Left kidney (tissue), 2 donors: ENCODE measurements around the gene ACSL3. TPM values are rescaled to one million over a fixed set of nuclear protein-coding genes. Genes with fewer than 3 reads are reported as not detected.

Source experiments
- DNase-seq: peaks from one replicate; pipeline ENCODE4 v3.0.0-alpha.2; 2013
- polyA plus RNA-seq: library from polyadenylated mRNA; unstranded; fragments of 120-200 nt; gene quantifications from one replicate; pipeline ENCODE4 v1.2.1, GENCODE V29; 2013; ENCODE audit not compliant: insufficient read length

The ACSL3 gene
- polyA plus RNA-seq, 1 donor = 70.5 TPM

DNA sequence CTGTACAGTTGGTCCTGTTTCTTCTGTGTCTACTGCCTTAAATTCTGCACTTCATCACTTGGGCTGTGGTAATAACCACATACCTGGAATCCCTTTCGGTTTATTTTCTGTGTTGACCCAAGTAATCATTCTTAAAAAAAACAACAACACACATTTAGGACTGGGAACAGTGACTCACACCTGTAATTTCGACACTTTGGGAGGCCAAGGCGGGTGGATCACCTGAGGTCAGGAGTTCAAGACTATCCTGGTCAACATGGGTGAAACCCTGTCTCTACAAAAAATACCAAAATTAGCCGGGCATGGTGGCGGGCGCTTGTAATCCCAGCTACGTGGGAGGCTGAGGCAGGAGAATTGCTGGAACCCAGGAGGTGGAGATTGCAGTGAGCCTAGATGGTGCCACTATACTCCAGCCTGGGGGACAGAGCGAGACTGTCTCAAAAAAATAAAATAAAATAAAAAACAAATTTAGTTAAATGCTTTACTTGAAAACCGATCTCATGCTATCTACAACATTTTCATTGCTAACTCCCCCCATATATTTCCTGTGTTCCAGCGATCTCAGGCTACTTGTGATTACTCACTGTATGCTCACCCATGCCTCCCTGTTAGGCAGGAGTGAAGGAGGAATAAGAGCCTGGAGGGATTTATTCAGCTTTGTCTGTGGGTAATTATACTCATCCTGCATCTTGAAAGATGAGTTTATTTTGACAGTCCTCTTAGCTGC is 18.2 kb downstream of the ACSL3 start:
- DNase-seq = no peak

DNA sequence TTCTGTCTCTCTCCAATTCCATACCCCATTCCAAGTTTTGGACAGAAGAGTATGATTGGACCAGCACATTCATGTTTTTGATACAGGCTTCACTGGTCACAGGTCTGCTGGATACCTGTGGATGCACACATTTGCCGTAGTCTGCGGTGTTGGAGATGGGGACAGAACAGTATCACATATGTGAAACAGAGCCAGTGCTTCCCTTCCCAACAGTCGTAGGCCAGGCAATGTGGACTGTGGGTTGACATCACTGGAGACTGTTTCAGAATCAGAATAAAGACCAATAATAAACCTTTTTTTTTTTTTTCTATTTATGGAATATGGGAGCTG is 18.7 kb downstream of the ACSL3 start:
- DNase-seq = no peak

DNA sequence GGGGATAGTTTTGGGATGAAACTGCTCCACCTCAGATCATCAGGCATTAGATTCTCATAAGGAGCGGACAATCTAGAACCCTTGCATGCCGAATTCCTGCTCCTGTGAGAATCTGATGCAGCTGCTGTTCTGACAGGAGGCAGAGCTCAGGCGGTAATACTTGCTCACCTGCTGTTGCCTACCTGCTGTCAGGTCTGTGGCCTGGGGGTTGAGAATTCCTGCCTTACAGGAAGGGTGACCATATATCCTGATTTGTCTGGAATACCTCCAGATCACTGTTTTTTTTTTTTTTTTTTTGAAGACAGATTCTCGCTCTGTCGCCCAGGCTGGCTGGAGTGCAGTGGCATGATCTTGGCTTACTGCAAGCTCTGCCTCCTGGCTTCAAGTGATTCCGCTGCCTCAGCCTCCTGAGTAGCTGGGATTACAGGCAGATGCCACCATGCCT is 21.7 kb downstream of the ACSL3 start:
- no peak for DNase-seq

DNA sequence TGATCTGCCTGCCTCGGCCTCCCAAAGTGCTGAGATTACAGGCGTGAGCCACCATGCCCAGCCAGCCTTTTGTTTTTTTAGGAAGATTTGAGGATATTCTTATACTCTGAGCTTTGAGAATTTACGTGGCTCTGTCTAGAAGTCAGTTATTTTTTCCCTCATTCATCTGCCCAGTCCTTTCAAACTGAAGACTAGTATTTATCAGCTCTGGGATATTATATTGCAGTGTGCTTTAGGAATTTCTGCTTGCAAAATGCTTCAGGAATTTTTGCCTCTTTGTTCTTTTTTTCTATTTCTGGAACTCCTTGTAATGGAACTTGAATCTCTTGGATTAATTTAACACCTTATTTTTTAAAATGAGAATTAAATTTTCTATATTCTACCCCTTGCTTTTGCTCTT is 22.6 kb downstream of the ACSL3 start:
- no peak for DNase-seq

DNA sequence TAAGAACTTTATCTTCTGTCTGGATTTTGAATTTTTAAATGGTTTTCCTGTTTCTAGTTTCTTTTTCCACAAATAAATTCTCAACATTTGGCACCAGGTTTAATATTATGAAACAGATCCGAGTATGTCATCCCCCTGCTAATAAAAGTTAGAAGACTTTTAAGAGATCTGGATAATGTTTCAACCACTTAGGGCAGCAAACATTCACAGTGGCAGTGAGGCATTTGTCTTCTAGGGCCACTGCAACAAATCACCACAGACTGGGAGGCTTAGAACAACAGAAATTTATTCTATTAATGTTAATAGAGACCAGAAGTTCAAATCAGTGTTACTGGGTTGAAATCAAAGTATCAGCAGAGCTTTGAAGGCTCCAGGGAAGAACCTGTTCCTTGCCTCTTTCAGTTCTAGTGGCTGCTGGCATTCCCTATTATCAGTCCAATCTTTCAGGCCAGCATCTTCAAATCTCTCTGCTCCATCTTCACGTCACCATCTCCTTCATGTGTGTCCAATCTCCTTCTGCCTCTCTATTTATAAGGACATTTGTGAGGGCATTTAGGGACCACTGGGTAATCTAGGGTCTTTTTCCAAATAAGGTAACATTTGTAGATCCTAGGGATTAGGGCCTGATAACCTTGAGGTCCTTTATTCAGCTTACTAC is 23.4 kb downstream of the ACSL3 start:
- DNase-seq = peak; percentile 19

DNA sequence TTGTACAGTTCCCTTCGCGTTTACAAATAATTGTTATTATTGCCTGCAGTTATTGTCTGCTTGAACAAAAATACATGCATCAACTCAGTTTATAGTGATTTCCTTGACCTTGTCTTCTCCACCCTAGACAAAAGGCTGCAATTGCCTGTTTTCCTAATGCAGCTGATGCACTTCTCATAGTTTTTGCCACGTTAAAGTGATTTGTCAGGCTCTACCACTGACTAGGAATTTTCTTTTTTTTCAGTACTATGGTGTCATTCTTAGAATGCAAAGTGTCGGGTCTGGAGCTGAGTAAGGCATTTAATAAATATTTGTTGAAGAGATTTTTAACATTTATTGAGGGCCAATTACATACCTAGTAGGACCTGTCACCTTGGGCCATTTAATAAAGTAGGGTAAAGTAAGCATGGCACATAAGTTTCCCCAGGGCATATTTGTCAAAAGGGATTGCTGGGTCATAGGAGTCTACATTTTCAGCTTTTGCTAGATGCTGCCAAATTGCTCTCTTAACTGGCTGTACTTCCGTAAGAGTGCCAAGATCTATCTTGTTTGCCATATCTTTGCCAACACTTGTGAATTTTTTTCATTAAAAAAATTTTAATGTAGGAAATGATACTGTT is 24.1 kb downstream of the ACSL3 start:
- no peak for DNase-seq

DNA sequence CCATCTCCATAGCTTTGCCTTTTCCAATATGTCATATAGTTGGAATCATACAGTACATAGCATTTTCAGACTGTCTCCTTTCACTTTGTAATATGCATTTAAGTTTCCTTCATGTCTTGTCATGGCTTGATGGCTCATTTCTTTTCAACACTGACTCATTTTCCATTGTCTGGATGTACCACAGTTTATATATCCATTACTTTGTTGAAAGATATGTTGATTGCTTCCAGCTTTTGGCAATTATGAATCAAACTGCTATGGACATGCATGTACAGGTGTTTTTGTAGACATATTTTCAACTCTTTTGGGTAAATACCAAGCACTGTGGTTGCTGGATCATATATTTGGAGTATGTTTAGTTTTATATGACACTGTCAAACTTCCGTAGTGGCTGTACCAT is 26.3 kb downstream of the ACSL3 start:
- DNase-seq = no peak

DNA sequence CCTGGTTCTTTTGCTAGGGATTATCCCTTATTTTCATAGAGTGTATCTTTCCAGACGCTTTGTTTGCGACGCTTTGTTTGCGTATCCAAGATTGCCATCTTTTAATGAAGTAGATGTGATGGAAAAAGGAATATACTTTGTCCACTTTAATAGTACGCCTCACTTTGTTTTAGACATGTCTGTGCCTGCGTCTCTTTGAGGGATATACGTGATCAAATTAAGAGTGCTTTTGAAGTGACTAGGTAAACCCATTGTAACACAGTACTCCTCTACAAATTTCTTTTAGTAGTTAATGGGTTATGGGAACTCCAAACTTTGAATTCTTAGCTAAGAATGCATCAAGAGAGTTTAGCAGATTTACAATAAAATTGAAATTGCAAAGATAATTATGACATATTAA is 27.9 kb downstream of the ACSL3 start:
- no peak for DNase-seq

DNA sequence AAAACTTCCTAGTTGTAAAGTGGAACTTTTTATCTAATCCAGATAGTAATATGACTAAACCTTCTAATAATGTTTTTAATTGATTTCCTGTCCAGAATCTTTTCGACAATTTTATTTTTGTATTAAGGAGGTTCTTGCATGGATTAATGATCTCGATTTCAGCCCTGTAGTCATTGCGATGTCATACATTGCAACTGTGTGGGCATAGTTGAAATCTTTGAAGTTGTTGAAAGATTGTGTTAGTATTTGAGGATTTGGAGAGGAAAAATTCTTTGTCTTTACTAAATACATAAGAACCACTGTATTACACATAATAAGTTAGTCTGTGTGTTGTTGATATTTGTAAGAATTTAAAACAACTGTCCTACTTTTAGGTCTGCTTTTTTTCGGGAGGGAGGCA is 31.1 kb downstream of the ACSL3 start:
- no peak for DNase-seq

DNA sequence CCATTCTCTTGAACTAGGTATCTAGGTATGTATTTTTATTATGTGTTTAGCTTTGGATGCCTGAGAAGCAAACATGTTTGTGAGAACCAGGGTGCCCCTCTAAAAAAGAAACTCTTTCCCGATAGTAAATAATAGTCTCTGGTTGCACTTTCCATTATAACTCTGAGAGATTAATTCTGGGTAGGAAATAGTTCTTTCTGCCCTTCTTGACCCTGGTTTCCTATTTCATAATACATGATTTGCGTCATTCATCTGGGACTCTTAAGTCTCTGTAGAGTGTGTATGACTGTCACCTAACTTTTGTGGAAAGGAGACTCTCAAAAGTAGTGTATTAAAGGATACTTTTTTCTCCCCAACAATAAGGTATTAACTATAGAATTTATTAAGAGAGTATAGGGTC is 31.5 kb downstream of the ACSL3 start:
- no peak for DNase-seq

DNA sequence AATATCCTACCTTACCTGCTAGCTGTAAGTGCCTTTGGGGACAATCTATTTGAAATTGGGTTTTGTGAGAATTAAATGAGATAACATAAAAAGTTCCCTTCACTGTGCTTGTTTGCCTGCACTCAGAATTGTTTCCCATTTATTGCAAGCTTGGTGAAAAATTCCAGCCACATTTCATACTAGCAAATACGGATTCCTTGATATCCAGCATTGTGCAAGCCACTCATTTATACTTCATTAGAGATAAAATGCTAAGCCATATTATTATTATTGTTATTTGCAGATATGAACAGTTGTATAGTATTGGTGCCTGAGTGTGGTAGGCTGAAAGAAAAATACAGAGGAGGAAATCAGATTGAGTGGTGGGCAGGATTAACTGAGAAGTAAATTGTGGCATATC is 31.9 kb downstream of the ACSL3 start:
- DNase-seq = no peak

DNA sequence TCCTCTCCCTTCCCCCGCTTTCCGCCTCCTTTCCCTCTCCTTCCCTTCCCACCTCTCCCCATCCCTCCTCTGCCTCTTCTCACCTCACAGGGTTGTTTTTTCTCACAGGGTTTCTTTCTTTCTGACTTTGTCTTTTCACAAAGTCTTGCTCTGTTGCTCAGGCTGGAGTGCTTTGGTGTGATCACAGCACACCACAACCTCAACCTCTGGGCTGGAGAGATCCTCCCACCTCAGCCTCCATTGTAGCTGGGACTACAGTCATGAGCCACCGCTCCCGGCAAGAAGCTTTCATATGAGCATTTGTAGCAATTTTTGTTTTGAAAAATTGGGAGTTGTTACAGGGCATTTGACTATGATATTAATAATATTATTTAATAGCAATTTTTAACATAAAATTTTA is 32.9 kb downstream of the ACSL3 start:
- no peak for DNase-seq

DNA sequence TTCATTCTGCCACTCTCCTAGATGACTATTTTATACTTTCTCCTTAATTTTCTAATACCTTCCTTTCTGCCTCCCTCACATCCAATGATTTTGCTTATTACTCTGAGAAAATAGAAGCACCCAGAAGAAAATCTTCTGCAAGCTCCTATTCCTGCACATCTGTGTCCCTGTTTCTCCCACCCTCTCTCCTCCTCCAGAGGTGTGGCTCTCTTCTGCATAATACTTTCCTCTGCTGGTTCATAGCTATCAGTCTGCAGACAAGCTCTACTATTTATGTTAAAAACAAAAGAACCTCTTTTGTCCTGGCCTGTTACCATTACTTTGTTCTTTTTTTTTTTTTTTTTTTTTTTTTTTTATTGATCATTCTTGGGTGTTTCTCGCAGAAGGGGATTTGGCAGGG is 34.3 kb downstream of the ACSL3 start:
- DNase-seq = no peak

DNA sequence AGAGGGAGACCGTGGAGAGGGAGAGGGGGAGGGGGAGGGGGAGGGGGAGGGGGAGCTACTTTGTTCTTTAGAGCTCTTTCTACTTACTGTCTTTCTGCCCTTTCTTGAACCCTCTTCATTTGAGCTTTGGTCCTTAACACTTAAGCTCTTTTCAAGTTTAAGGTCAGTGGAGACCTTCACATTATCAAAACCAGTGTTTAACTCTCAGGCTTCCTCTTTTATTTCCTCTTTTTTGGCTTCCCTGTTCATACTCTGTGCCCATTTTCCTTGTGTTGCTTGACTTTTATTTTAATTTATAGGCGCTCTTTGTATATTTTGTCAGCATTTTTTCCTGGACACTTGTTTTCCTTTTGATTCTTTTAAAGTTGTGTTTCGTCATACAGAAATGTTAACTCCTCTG is 37.1 kb downstream of the ACSL3 start:
- no peak for DNase-seq

DNA sequence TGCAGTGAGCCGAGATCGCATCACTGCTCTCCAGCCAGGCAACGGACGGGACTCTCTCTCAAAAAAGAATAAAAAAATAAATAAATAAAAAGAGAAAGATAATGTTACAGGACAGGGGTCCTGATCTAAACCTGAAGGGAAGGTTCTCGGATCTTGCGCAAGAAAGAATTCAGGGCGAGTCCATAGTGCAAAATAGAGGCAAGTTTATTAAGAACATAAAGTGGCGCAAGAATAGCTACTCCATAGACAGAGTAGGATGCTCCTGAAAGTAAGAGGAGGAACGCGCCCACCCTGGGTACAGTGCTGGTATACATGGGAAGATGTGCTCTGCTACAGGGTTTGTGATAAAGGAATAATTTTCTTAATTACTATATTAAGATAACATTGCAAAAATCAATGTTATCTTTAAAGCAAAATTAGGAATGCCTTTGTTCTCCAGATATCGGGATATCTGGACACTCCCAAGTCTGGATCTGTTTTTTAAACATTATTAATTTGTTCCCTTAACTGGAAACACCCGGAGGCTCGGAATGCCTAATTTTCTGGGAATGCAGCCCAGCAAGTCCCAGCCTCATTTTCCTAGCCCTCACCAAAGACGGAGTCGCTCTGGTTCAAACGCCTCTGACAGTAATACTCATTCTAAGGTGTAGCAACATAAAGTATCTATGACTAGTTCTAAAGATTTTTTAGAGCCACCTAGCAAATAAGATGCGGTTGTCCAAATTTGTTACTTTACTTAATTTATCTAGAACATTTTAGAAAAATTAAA is 38.8 kb downstream of the ACSL3 start:
- DNase-seq = no peak

DNA sequence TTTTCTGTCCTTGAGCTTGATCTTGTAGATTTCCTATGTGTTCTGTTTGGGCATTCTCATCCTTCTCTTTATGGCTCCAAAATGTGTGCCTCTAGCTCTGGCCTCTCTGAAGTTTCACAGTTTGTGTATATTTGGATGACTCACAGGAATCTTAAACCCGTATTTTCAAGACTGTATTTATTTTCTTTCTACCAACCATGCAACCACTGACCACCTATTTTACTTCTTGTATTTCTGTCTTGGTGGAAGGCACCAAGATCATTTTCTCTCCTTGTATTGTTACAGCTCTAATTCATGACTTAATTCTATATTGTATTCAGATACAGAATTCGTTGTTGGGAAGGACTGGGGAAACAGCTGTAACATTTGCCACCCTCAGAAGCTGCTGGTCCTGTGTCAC is 39.5 kb downstream of the ACSL3 start:
- no peak for DNase-seq

DNA sequence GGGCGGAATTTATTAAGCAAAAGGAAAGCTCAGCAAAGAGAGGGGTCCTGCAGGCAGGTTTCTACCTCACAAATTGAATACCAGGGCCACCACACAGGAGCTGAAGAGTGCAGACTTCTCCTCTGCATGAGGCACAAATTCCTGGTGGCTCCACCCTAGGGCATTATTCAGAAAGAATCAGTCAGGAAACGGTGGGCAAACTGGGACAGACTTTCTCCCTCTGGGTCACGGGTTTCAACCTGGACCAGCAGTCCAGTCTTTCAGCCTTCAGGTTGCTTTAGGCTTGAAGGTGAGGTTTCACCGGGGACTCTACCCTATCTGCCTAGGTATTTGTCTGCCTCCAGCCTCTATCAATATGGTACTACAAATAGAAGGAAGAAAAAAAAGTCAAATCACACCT is 41.8 kb downstream of the ACSL3 start:
- no peak for DNase-seq

DNA sequence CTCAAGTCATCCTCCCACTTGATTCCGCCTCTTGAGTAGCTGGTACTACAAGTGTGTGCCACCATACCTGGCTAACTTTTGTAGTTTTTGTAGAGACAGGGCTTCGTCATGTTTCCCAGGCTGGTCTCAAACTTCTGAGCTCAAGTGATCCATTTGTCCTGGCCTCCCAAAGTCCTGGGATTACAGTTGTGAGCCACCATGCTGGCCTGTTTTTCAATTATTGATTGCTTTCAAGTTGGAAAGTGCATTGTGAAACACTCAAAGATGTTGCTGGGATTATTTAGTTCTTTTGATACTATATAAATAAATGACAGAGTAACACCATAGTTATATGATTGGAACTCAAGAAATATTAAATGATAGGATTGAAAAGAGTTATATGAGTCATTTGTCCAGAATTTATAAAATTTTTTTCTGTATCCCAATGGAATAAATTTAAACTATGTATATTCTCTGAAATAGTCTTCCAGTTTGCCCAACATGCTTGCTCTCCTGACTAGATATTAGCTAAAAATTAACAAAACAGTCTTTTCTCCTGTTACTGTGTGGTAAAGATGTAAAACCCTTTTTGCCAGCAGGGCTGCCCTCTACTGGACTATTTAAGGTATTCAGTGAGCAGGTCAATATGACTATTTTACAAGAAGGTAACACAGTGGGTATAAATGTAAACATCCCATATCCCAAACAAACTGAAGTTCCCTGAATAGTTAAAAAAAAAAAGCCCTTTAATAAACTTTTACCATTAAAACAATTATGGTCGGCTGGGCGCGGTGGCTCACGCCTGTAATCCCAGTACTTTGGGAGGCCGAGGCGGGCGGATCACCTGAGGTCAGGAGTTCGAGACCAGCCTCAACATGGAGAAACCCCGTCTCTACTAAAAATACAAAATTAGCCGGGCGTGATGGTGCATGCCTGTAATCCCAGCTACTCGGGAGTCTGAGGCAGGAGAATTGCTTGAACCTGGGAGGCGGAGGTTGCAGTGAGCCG is 42.7 kb downstream of the ACSL3 start:
- peak; percentile 54 for DNase-seq

DNA sequence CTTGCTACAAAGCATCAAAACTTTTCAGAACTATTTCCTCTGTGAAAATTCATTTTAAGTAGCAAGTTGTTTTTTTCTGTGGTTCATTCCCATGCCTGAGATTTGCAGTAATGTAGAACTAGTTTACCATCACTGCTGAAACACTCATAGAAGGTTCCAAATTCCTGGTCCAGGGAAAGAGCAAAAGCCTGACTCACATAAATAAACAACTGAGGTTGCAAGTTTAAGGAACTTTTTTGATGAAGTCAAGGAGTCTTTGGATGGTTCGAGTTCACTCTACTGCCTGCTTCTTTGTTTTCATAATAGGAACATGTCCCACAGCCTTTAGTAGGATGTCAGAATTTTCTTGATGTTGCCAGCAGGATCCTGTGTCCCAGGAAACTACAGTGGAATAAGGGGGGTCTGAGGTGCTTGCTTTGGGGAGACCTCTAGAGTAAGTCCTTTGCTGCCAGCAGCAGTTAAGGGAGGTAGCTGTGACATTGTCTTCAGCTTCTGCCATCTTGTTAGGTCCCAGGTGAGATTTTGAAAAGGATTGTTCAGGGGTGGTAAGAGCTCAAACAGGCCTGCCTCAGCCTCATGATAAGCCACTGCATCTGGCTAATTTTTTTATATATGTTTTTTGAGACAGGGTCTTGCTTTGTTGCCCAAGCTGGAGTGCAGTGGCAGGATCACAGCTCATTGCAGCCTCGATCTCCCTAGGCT is 43.9 kb downstream of the ACSL3 start:
- DNase-seq = no peak

DNA sequence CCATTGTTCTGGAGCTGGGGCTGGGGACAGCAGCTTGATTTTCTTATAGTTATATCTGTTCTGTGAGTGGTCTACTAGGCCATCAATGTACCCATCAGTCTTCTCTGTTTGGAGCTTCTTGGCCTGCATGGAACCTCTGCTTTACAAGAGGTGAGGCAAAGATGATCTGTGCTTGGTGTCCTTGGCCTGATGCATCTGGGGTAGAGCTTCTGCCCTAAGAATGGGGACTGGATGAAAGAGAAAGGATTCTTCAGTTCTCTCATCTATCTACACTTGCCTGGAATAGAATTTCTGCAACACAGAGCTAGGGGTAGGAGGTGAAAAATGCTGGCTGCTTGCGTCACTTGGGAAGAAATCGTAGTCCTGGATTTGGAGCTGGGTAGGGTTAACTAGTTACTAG is 46.2 kb downstream of the ACSL3 start:
- no peak for DNase-seq

DNA sequence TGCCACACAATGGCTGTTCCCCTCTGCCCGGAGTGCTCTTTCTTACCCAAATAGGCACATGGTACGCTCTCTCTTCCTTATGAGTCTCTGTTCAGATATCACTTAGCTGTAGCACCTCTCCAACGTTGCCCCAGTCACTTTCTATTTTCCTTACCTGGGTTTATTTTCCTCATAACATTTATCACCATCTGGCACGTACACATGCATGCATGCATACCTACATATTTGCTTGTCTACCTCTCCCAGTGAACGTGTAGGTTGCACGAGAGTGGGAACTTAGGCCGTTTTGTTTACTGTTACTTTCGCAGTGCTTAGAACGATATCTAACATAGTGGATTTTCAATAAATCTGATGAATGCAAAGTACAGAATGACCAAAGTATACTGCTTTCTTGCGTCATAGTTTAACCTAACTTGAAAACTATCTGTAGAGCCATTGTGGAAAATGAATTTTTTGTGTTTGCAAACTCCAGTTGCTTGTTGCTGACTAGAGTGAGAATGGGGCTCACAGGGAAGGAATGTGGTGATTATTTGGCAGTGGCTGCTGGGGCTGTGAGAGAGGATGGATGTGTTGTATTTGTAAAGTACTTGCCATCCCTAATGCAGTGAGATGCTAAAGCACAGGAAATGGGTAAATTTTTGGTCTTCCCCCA is 47.1 kb downstream of the ACSL3 start:
- DNase-seq = no peak
